HG03135 (cell line): ENCODE results near the gene IP6K3.

ENCODE experiments used
- ATAC-seq: cut with Tn5 transposase; IDR thresholded peaks from one replicate; pipeline ENCODE4 v1.9.1; 2021; ENCODE audit warnings: mild to moderate bottlenecking, moderate library complexity; ENCODE audit not compliant: unreplicated experiment

Gene IP6K3

GRCh38 chr6:33692078-33692759, 54.5 kb downstream of the IP6K3 start:
- no peak for ATAC-seq

GRCh38 chr6:33691456-33692077, 55.1 kb downstream of the IP6K3 start:
- no peak for ATAC-seq

- ATAC-seq, result no peak
Measured at GRCh38 chr6:33690766-33691165, 55.9 kb downstream of the IP6K3 start.

GRCh38 chr6:33689879-33690278, 56.8 kb downstream of the IP6K3 start:
- no peak for ATAC-seq

- no peak for ATAC-seq
Measured at GRCh38 chr6:33689148-33689494, 57.6 kb downstream of the IP6K3 start.

GRCh38 chr6:33688451-33689147, 58.1 kb downstream of the IP6K3 start:
- ATAC-seq, result no peak

- no peak for ATAC-seq
Measured at GRCh38 chr6:33688006-33688405, 58.7 kb downstream of the IP6K3 start.

GRCh38 chr6:33686981-33687975, 59.4 kb downstream of the IP6K3 start:
- ATAC-seq, result no peak

- no peak for ATAC-seq
Measured at GRCh38 chr6:33686225-33686924, 60.3 kb downstream of the IP6K3 start.

- no peak for ATAC-seq
Measured at GRCh38 chr6:33685411-33686224, 61.1 kb downstream of the IP6K3 start.

GRCh38 chr6:33684983-33685382, 61.7 kb downstream of the IP6K3 start:
- ATAC-seq, result no peak

- ATAC-seq, result no peak
Measured at GRCh38 chr6:33684428-33684896, 62.2 kb downstream of the IP6K3 start.

- ATAC-seq, result no peak
Measured at GRCh38 chr6:33683576-33684427, 62.9 kb downstream of the IP6K3 start.

- ATAC-seq, result no peak
Measured at GRCh38 chr6:33683051-33683571, 63.6 kb downstream of the IP6K3 start.

GRCh38 chr6:33682341-33682740, 64.4 kb downstream of the IP6K3 start:
- ATAC-seq, result no peak

- ATAC-seq, result no peak
Measured at GRCh38 chr6:33679761-33680160, 66.9 kb downstream of the IP6K3 start.

GRCh38 chr6:33678932-33679490, 67.7 kb downstream of the IP6K3 start:
- ATAC-seq, result no peak
